Heart right ventricle (tissue), 16 donors: ENCODE measurements around the gene SLC4A2. TPM values are rescaled to one million over a fixed set of nuclear protein-coding genes. Genes with fewer than 3 reads are reported as not detected.
A peak's percentile ranks its signal among the peaks of the same experiment; 100 is the strongest.

ENCODE experiments used
- ATAC-seq, 8 donors: fragments of 200-7000 bp; cut with Tn5 transposase; one replicate each; pipeline ENCODE4 v1.9.1; 2020; ENCODE audit warnings: mild to moderate bottlenecking in 8 of 8, moderate library complexity in 8 of 8, moderate number of reproducible peaks in 1 of 8
- DNase-seq, 2 donors: peaks; one replicate each; pipeline ENCODE4 v3.0.0-alpha.2; 2020
- H3K27ac ChIP-seq, 10 donors: fragments of 200-600 bp; sonication (generic) in 2 of 10; one replicate each; pipeline versions ENCODE4 v1.5.0 to v1.8.0; 2020 to 2022; ENCODE audit warnings: mild to moderate bottlenecking in 3 of 10
- H3K27me3 ChIP-seq, 7 donors: fragments of 200-600 bp; one replicate each; pipeline ENCODE4 v1.8.0; 2021 to 2022; ENCODE audit warnings: mild to moderate bottlenecking in 2 of 7
- H3K36me3 ChIP-seq, 9 donors: fragments of 200-600 bp; sonication (generic) in 1 of 9; one replicate each; pipeline versions ENCODE4 v1.5.0 to v1.8.0; 2020 to 2022; ENCODE audit warnings: mild to moderate bottlenecking in 2 of 9
- H3K4me1 ChIP-seq, 9 donors: fragments of 200-600 bp; sonication (generic) in 1 of 9; one replicate each; pipeline versions ENCODE4 v1.5.0 to v1.8.0; 2020 to 2022; ENCODE audit warnings: mild to moderate bottlenecking in 4 of 9
- H3K4me3 ChIP-seq, 10 donors: fragments of 200-600 bp; sonication (generic) in 2 of 10; one replicate each; pipeline versions ENCODE4 v1.5.0 to v1.8.0; 2020 to 2022; ENCODE audit warnings: mild to moderate bottlenecking in 7 of 10, moderate library complexity in 2 of 10
- H3K9me3 ChIP-seq, 11 donors: fragments of 200-600 bp in 10 of 11; sonication (generic) in 2 of 11; one replicate each; pipeline versions ENCODE4 v1.5.0 to v1.8.0; 2013 to 2022; ENCODE audit warnings: mild to moderate bottlenecking in 2 of 11, control low read depth in 1 of 11, moderate library complexity in 1 of 11
- CTCF ChIP-seq, 9 donors: fragments of 200-600 bp; sonication (generic) in 2 of 9; IDR thresholded peaks; one replicate each; pipeline versions ENCODE4 v1.5.0 to v1.8.0; 2021 to 2022; ENCODE audit warnings: antibody characterized with exemption in 9 of 9, mild to moderate bottlenecking in 5 of 9, moderate library complexity in 1 of 9
- WGBS, 2 donors: extraction: QIAGEN DNeasy Blood & Tissue Kit; methylation state at CpG; one replicate each; pipeline ENCODE4 v1.1.7; 2013; ENCODE audit warnings: inconsistent platforms in 1 of 2; 5-methylcytosine and 5-hydroxymethylcytosine counted together
- intact Hi-C, 10 donors: fragments of 100-400 bp; cut with DNase I; formaldehyde crosslinking; loops; one replicate each; pipeline versions ENCODE4 v1.11.1 to v1.14.2; 2022
- polyA plus RNA-seq, 2 donors: library from polyadenylated mRNA; stranded (reverse); fragments of 200-250 nt; gene quantifications; one replicate each; pipeline ENCODE4 v1.2.3, GENCODE V29; 2013
- total RNA-seq, 10 donors: library from RNA; stranded (reverse); fragmentation: NEBNext Ultra II Directional in 3 of 10; extraction: Animal tissue kit (Norgen Biotek cat#: 25700) in 3 of 10; gene quantifications; one replicate each; pipeline versions ENCODE4 v1.2.1 to v1.2.4, GENCODE V29; 2021 to 2023
- donor health status: Arrhythmogenic right ventricular cardiomyopathy.
- donor health status: ischemic (EF 13 %, LVEDD 7.1; RV severe dilation, severe dysfunction).
- donor health status: healthy with polysubstance abuse.
- donor health status: DM: no; HTN: yes; CAD: no.
- donor health status: DM: no; HTN: no; CAD: no.
- donor health status: ischemic (EF 25% LVEDD 6.9; RV normal size, moderate dysfunction).
- donor health status: ischemic (EF 25% LVEDD 5.7; RV mildly dilated, moderate dysfunction).
- donor health status: healthy.
- donor health status: DM: yes; HTN: yes; CAD: no.
- donor health status: Ischemic cardiomyopathy.
- donor health status: ischemic (EF 35%, LVEDD 5.7; RV mildly dilated, moderate dysfunction).
- donor health status: nonischemic (EF 11% LVEDD 7.7; RV severe dilation, severe dysfunction).
- donor health status: DM: yes; HTN: yes; CAD: no.
- donor health status: PGD.
- donor health status: ischemic (EF 29% LVEDD 5.4; RV normal size, mild dysfunction).
- donor health status: nonischemic (EF 23%, LVEDD 6.1; RV moderate dilation, normal function).

SLC4A2 gene
- total and polyA plus RNA-seq, 12 donors = 36.0 to 109 (median 54.6) TPM

DNA sequence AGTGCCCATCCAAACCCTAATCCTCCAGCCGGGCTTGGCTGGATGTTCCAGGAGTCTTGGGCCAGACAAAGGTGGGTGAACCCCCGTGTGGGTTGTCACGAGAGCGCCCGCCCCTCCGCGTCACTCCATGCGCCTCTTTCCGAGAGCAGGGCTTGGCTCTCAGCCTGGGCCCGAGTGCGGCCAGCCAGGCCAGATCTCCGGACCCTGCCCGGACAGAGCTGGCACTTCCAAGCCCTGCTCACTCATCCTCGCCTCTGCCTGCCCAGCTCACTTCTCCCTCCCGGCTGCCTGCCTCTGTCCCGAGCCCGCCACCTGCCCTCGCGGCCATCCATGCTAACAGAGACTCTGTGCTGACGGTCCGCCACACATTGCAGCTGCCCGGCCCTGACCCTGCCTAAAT lies 61.5 kb downstream of the SLC4A2 start:
- H3K4me3 ChIP-seq = no peak overlapping the region
- DNase-seq (no peak), ATAC-seq (no peak)
- intact Hi-C loops = loop anchor here in 9 of 10 donors (5.0 to 10.0 kb wide), 6 partner anchors 51 to 184 kb away; partner anchors contain the start of genes SMARCD3 (in 5 of the 9) and ABCF2 (in 2 of the 9)
- H3K36me3 ChIP-seq = peaks cover 0 to 78% (median 29%) of the 10 kb centered on the region in 9 donors
- H3K4me1 ChIP-seq = peaks cover 4 to 21% (median 13%) of the 10 kb centered on the region in 9 donors
- no peaks in the 10 kb centered on the region for H3K27me3 ChIP-seq
- WGBS, 2 donors = 92 to 93% methylated on average over 22 of the region's 22 CpGs
- TF ChIP-seq CTCF (IDR thresholded peaks at IDR 0.05) = no peak
- no peaks in the 10 kb centered on the region for H3K9me3 ChIP-seq
- H3K27ac ChIP-seq = no peak overlapping the region

DNA sequence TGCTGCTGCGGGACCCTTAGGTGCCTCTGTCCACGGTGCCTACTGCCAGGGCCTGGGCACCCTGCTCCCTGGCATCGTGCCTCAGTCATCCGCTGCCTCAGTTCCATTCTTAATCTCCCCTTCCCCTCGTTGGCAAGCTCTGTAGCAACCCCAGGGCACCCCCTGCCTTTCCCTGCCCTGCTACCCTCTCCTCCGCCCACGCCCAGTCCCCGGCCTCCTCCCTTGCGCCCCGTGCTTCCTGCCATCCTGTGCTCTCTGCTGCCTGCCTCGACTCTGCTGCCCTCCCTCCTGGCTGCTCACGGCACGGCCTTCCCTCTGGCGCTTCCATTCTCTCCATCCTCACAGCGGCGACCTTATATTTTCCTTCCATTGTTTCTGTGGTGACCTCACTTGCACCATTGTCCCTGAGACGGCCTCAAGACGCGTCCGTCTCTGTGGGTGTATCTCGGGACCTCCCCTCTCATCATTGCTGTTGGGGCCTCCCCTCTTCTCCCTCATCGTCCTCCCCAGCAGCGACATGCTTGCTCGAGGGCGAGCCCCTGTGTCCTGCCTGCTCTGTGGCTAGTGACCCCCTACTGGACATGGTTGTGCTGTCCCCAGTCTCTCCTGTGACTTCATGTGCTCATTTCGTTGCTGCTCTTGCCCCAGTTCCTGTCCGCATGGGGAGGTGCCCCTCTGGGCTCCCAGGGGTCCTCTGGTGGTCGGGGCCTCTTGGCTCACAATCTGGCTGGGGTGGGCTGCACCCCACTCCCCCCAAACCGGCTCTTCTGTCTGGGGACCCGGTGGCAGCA lies 62.2 kb downstream of the SLC4A2 start:
- DNase-seq = no peak
- Histone ChIP-seq H3K4me1 (peaks cover 3 to 26% (median 15%) of the 10 kb centered on the region in 9 donors), H3K9me3 (no peaks in the 10 kb centered on the region), H3K27me3 (no peaks in the 10 kb centered on the region), H3K4me3 (no peak overlapping the region), H3K27ac (peak overlapping the region in 1 of 10 donors; percentile 22), H3K36me3 (peaks cover 0 to 78% (median 29%) of the 10 kb centered on the region in 9 donors)
- no peak for TF ChIP-seq CTCF (IDR thresholded peaks at IDR 0.05)
- WGBS, 2 donors = 82 to 84% methylated on average over 29 to 30 of the region's 30 CpGs
- ATAC-seq = no peak
- intact Hi-C loops = loop anchor here in 9 of 10 donors (5.0 to 10.0 kb wide), 6 partner anchors 51 to 183 kb away; partner anchors contain the start of genes SMARCD3 (in 5 of the 9) and ABCF2 (in 2 of the 9)

- no peak for DNase-seq
- Histone ChIP-seq H3K36me3 (peaks cover 0 to 78% (median 29%) of the 10 kb centered on the region in 9 donors), H3K27me3 (no peaks in the 10 kb centered on the region), H3K4me1 (peaks cover 3 to 28% (median 15%) of the 10 kb centered on the region in 9 donors), H3K9me3 (no peaks in the 10 kb centered on the region), H3K4me3 (no peak overlapping the region), H3K27ac (peak overlapping the region in 1 of 10 donors; percentile 22)
- intact Hi-C loops = loop anchor here in 9 of 10 donors (5.0 to 10.0 kb wide), 6 partner anchors 50 to 183 kb away; partner anchors contain the start of genes SMARCD3 (in 5 of the 9) and ABCF2 (in 2 of the 9)
- peak in 5 of 9 donors; percentile 13 to 39 (median 21) for TF ChIP-seq CTCF (IDR thresholded peaks at IDR 0.05)
- WGBS, 2 donors = 74 to 84% methylated on average over 24 of the region's 24 CpGs
- ATAC-seq = peak in 2 of 8 donors; percentile 10 to 71
Observed at GRCh38 chr7:151122276-151122675, 62.9 kb downstream of the SLC4A2 start.

DNA sequence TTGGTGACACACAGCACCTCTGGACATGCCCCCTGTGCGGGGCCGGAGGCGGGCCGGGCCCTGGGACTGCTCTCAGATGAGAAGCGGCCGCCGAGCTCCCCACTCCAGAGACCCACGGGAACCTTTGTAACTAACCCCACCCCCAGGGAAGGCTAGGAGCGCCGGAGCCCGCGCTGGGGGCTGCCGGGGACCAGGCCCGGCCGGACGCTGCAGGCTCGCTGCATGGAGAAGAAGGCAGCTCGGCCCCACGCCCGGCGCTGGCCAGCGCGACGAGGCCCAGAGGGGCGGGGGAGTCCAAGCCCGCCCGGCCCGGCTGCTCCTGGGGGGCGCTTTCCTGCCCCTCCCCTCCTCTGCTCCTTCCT lies 63.4 kb downstream of the SLC4A2 start:
- Histone ChIP-seq H3K36me3 (peaks cover 0 to 73% (median 29%) of the 10 kb centered on the region in 9 donors), H3K4me3 (no peak overlapping the region), H3K27ac (no peak overlapping the region), H3K27me3 (no peaks in the 10 kb centered on the region), H3K4me1 (peaks cover 3 to 28% (median 15%) of the 10 kb centered on the region in 9 donors), H3K9me3 (no peaks in the 10 kb centered on the region)
- DNase-seq (no peak), ATAC-seq (no peak)
- no peak for TF ChIP-seq CTCF (IDR thresholded peaks at IDR 0.05)
- intact Hi-C loops = loop anchor here in 9 of 10 donors (5.0 to 10.0 kb wide), 6 partner anchors 50 to 182 kb away; partner anchors contain the start of genes SMARCD3 (in 5 of the 9) and ABCF2 (in 2 of the 9)
- WGBS, 2 donors = 88 to 93% methylated on average over 17 to 29 of the region's 29 CpGs
